Measurements from ENCODE around the gene RNF212.

GRCh38 chr4:1060121-1060520 is 53.2 kb downstream of the RNF212 start:
- TF ChIP-seq ZNF24 (IDR thresholded peaks at IDR 0.05): no peak
- TF ChIP-seq FOXM1 (IDR thresholded peaks at IDR 0.05; ENCODE audit: low read depth, low read length): no peak
- no peak for TF ChIP-seq POLR2A (IDR thresholded peaks at IDR 0.05; ENCODE audit: low read depth, low read length)
- TF ChIP-seq ZBTB33 (IDR thresholded peaks at IDR 0.05): no peak
- no peak for TF ChIP-seq CTCF (IDR thresholded peaks at IDR 0.05 in 2 of 3, conservative IDR thresholded peaks at IDR 0.05 in 1 of 3; ENCODE audit: control insufficient read depth in 2 of 3, extremely low read depth in 1 of 3, insufficient read depth in 1 of 3, low read depth in 3 of 3, low read length in 3 of 3)
- no peak for TF ChIP-seq EZH2 (IDR thresholded peaks at IDR 0.05; ENCODE audit: borderline replicate concordance, control insufficient read depth, low read depth, low read length)

All from GM12878 (cell line).